HEK293 (cell line): Measurements from ENCODE around the gene BORCS5.

Experiments used
- CTCF ChIA-PET: fragments of 350-600 bp; formaldehyde crosslinking; extraction: SDS; loops from one replicate; lab custom pipeline; 2021; ENCODE audit warnings: antibody characterized with exemption; lab: Yijun Ruan, JAX
- POLR2A ChIA-PET: fragments of 300-600 bp; formaldehyde crosslinking; extraction: SDS; loops from one replicate; lab custom pipeline; 2020; ENCODE audit warnings: antibody characterized with exemption, inconsistent platforms; lab: Yijun Ruan, JAX
- H3K27ac ChIP-seq: fragments of 200-500 bp; sonication (Bioruptor generic); 2 replicates; pipeline ENCODE4 v1.5.1; 2014; ENCODE audit warnings: low read depth, low read length, control low read depth, inconsistent platforms; ENCODE audit errors: extremely low read depth
- H3K36me3 ChIP-seq, 2 experiments: fragments of 200-500 bp in 1 of 2; sonication (Bioruptor generic) in 1 of 2; 1 replicate in 1 of 2; 2 replicates in 1 of 2; pipeline ENCODE4 v1.5.1; 2014 to 2017; ENCODE audit warnings: inconsistent platforms in 2 of 2, low read length in 2 of 2; ENCODE audit not compliant: control insufficient read depth in 2 of 2, insufficient read depth in 1 of 2
- H3K4me1 ChIP-seq: fragments of 200-500 bp; sonication (Bioruptor generic); 2 replicates; pipeline ENCODE4 v1.5.1; 2014; ENCODE audit warnings: mild to moderate bottlenecking, low read length, inconsistent platforms; ENCODE audit not compliant: control insufficient read depth, insufficient read depth
- H3K4me3 ChIP-seq: 2 replicates; pipeline ENCODE4 v1.5.1; 2011; ENCODE audit warnings: low read depth, mild to moderate bottlenecking, control low read depth, low read length, moderate library complexity
- H3K9me3 ChIP-seq: fragments of 200-500 bp; sonication (Bioruptor generic); 2 replicates; pipeline ENCODE4 v1.5.1; 2014; ENCODE audit warnings: low read depth, low read length, inconsistent platforms; ENCODE audit not compliant: control insufficient read depth, insufficient read depth
- KLF8 ChIP-seq: fragments of 450-650 bp; formaldehyde crosslinking; IDR thresholded peaks from 2 replicates; pipeline ENCODE4 v1.5.1; 2016; ENCODE audit warnings: missing biosample characterization, missing genetic modification characterization
- SALL2 ChIP-seq: fragments of 450-650 bp; formaldehyde crosslinking; IDR thresholded peaks from 2 replicates; pipeline ENCODE4 v1.5.0; 2017; ENCODE audit warnings: missing biosample characterization, mild to moderate bottlenecking, missing genetic modification characterization, borderline replicate concordance
- SCRT1 ChIP-seq: fragments of 450-650 bp; formaldehyde crosslinking; IDR thresholded peaks from 2 replicates; pipeline ENCODE4 v1.5.1; 2016; ENCODE audit warnings: missing biosample characterization, missing genetic modification characterization, borderline replicate concordance
- SCRT2 ChIP-seq: fragments of 450-650 bp; formaldehyde crosslinking; IDR thresholded peaks from 2 replicates; pipeline ENCODE4 v1.5.1; 2016; ENCODE audit warnings: missing biosample characterization, missing genetic modification characterization
- TCF7L2 ChIP-seq: IDR thresholded peaks from 2 replicates; pipeline ENCODE4 v1.6.1; 2011; ENCODE audit warnings: low read depth, mild to moderate bottlenecking, inconsistent platforms, low read length, moderate library complexity, borderline replicate concordance
- ZNF121 ChIP-seq: fragments of 450-650 bp; formaldehyde crosslinking; IDR thresholded peaks from 2 replicates; pipeline ENCODE4 v1.5.1; 2016; ENCODE audit warnings: missing biosample characterization, missing genetic modification characterization
- ZNF157 ChIP-seq: fragments of 450-650 bp; formaldehyde crosslinking; IDR thresholded peaks from 2 replicates; pipeline ENCODE4 v1.5.1; 2016; ENCODE audit warnings: missing biosample characterization, missing genetic modification characterization
- ZNF211 ChIP-seq: fragments of 450-650 bp; formaldehyde crosslinking; IDR thresholded peaks from 2 replicates; pipeline ENCODE4 v1.5.1; 2016; ENCODE audit warnings: low read depth, missing biosample characterization, missing genetic modification characterization
- ZNF223 ChIP-seq: fragments of 450-650 bp; formaldehyde crosslinking; IDR thresholded peaks from 2 replicates; pipeline ENCODE4 v1.5.1; 2016; ENCODE audit warnings: missing biosample characterization, missing genetic modification characterization
- ZNF416 ChIP-seq: fragments of 450-650 bp; formaldehyde crosslinking; IDR thresholded peaks from 2 replicates; pipeline ENCODE4 v1.5.1; 2016; ENCODE audit warnings: missing biosample characterization, missing genetic modification characterization
- ZNF558 ChIP-seq: fragments of 450-650 bp; formaldehyde crosslinking; IDR thresholded peaks from 2 replicates; pipeline ENCODE4 v1.5.1; 2016; ENCODE audit warnings: missing biosample characterization, missing genetic modification characterization
- ZNF585B ChIP-seq: fragments of 450-650 bp; formaldehyde crosslinking; IDR thresholded peaks from 2 replicates; pipeline ENCODE4 v1.5.1; 2016; ENCODE audit warnings: missing biosample characterization, missing genetic modification characterization
- ZNF610 ChIP-seq: fragments of 450-650 bp; formaldehyde crosslinking; IDR thresholded peaks from 2 replicates; pipeline ENCODE4 v1.5.1; 2016; ENCODE audit warnings: missing biosample characterization, missing genetic modification characterization, borderline replicate concordance
- ZNF624 ChIP-seq: fragments of 450-650 bp; formaldehyde crosslinking; IDR thresholded peaks from 2 replicates; pipeline ENCODE4 v1.5.1; 2017; ENCODE audit warnings: missing biosample characterization, missing genetic modification characterization
- ZNF626 ChIP-seq: fragments of 450-650 bp; sonication (Bioruptor Pico); formaldehyde crosslinking; IDR thresholded peaks from 2 replicates; pipeline ENCODE4 v1.5.1; 2018; ENCODE audit warnings: missing biosample characterization, missing genetic modification characterization, inconsistent platforms
- ZNF791 ChIP-seq: fragments of 450-650 bp; formaldehyde crosslinking; IDR thresholded peaks from 2 replicates; pipeline ENCODE4 v1.5.1; 2016; ENCODE audit warnings: missing biosample characterization, missing genetic modification characterization
- TF ChIP-seq, protein P1 (sequence below): fragments of 450-650 bp; formaldehyde crosslinking; IDR thresholded peaks from 2 replicates; pipeline ENCODE4 v1.5.1; 2016; ENCODE audit warnings: missing biosample characterization, missing genetic modification characterization
- TF ChIP-seq, protein P2 (sequence below): fragments of 450-650 bp; formaldehyde crosslinking; IDR thresholded peaks from 2 replicates; pipeline ENCODE4 v1.5.1; 2016; ENCODE audit warnings: missing biosample characterization, missing genetic modification characterization
- TF ChIP-seq, protein P3 (sequence below): fragments of 450-650 bp; formaldehyde crosslinking; IDR thresholded peaks from 2 replicates; pipeline ENCODE4 v1.5.1; 2016; ENCODE audit warnings: missing biosample characterization, missing genetic modification characterization
- TF ChIP-seq, protein P4 (sequence below): fragments of 450-650 bp; formaldehyde crosslinking; IDR thresholded peaks from 2 replicates; pipeline ENCODE4 v1.5.1; 2016; ENCODE audit warnings: missing biosample characterization, missing genetic modification characterization

BORCS5 gene

DNA sequence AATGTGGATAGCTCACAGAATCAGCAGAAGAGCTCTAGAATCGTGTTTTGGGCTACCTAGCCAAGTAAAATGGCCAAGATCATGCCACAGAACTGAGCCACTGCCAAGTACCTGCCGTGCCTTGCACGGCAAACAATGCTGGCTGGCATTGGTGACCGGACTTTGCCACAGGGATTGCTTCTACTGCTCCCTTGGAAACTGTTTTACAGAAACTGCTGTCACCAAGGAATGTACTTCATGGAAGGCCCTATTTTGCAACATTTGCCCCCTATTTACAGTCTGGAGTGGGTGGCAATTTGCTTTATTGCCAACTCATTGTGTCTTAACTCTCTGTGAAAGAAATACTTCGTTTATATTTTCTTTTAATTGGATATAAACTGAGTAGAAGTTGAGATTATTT lies 49.0 kb downstream of the BORCS5 start:
- H3K36me3 ChIP-seq: no peaks in the 10 kb centered on the region
- peaks cover 9% of the 10 kb centered on the region; the same call in 1 of the 2 replicates for H3K4me1 ChIP-seq
- H3K4me3 ChIP-seq: no peak overlapping the region
- TF ChIP-seq ZNF626 (tag by site-specific recombination) (no peak), ZNF223 (no peak), ZNF585B (tag by site-specific recombination) (no peak), ZNF558 (tag by site-specific recombination) (no peak), ZNF624 (tag by site-specific recombination) (no peak), KLF8 (tag by site-specific recombination) (no peak), ZNF610 (tag by site-specific recombination) (no peak), ZNF211 (tag by site-specific recombination) (no peak), ZNF416 (no peak), ZNF157 (tag by site-specific recombination) (no peak), ZNF791 (tag by site-specific recombination) (no peak), SALL2 (tag by site-specific recombination) (no peak)
- TF ChIP-seq, protein P1, sequence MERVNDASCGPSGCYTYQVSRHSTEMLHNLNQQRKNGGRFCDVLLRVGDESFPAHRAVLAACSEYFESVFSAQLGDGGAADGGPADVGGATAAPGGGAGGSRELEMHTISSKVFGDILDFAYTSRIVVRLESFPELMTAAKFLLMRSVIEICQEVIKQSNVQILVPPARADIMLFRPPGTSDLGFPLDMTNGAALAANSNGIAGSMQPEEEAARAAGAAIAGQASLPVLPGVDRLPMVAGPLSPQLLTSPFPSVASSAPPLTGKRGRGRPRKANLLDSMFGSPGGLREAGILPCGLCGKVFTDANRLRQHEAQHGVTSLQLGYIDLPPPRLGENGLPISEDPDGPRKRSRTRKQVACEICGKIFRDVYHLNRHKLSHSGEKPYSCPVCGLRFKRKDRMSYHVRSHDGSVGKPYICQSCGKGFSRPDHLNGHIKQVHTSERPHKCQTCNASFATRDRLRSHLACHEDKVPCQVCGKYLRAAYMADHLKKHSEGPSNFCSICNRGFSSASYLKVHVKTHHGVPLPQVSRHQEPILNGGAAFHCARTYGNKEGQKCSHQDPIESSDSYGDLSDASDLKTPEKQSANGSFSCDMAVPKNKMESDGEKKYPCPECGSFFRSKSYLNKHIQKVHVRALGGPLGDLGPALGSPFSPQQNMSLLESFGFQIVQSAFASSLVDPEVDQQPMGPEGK (tag by site-specific recombination): no peak
- TF ChIP-seq, protein P2, sequence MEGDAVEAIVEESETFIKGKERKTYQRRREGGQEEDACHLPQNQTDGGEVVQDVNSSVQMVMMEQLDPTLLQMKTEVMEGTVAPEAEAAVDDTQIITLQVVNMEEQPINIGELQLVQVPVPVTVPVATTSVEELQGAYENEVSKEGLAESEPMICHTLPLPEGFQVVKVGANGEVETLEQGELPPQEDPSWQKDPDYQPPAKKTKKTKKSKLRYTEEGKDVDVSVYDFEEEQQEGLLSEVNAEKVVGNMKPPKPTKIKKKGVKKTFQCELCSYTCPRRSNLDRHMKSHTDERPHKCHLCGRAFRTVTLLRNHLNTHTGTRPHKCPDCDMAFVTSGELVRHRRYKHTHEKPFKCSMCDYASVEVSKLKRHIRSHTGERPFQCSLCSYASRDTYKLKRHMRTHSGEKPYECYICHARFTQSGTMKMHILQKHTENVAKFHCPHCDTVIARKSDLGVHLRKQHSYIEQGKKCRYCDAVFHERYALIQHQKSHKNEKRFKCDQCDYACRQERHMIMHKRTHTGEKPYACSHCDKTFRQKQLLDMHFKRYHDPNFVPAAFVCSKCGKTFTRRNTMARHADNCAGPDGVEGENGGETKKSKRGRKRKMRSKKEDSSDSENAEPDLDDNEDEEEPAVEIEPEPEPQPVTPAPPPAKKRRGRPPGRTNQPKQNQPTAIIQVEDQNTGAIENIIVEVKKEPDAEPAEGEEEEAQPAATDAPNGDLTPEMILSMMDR: no peak
- TF ChIP-seq, protein P3, sequence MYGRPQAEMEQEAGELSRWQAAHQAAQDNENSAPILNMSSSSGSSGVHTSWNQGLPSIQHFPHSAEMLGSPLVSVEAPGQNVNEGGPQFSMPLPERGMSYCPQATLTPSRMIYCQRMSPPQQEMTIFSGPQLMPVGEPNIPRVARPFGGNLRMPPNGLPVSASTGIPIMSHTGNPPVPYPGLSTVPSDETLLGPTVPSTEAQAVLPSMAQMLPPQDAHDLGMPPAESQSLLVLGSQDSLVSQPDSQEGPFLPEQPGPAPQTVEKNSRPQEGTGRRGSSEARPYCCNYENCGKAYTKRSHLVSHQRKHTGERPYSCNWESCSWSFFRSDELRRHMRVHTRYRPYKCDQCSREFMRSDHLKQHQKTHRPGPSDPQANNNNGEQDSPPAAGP (tag by site-specific recombination): no peak
- TF ChIP-seq, protein P4, sequence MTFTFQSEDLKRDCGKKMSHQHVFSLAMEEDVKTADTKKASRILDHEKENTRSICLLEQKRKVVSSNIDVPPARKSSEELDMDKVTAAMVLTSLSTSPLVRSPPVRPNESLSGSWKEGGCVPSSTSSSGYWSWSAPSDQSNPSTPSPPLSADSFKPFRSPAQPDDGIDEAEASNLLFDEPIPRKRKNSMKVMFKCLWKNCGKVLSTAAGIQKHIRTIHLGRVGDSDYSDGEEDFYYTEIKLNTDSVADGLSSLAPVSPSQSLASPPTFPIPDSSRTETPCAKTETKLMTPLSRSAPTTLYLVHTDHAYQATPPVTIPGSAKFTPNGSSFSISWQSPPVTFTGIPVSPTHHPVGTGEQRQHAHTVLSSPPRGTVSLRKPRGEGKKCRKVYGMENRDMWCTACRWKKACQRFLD (tag by site-specific recombination): no peak
- POLR2A ChIA-PET: no interaction called here
- H3K9me3 ChIP-seq: no peaks in the 10 kb centered on the region
- H3K27ac ChIP-seq: no peak overlapping the region
- CTCF ChIA-PET: no interaction called here

DNA sequence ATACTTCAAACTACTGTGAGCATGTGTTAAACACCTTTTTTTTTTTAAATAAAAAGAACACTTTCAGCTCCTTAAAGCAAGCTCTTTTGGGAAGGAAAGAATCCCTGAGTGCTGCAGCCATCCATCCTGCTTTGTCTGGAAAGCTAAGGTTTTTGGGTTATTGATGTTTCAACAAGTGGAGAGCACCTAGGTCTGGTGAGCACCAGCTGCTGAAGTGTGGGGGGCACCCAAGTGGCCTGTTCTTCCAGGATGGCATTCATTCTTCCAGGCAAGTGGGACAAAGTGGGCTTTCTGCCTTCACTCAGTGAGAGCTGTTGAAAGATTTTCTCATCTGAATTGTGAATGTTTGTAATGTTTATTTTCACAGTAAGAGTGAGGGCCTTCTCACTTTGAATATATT lies 49.9 kb downstream of the BORCS5 start:
- Histone ChIP-seq H3K9me3 (no peaks in the 10 kb centered on the region), H3K4me1 (peaks cover 9% of the 10 kb centered on the region; the same call in 1 of the 2 replicates), H3K27ac (no peak overlapping the region), H3K36me3 (no peaks in the 10 kb centered on the region), H3K4me3 (no peak overlapping the region)
- CTCF ChIA-PET: interaction anchor here (0.7 kb wide), 1 partner anchor 281 kb away, joined by 3 read pairs; no protein-coding TSS in a partner anchor
- TF ChIP-seq TCF7L2 (no peak), SCRT2 (tag by site-specific recombination) (peak; percentile 60; the same call in 1 of the 2 replicates), SCRT1 (0 out of 2 replicates have a peak, but pooled peaks have one; percentile 51), ZNF121 (tag by site-specific recombination) (no peak)
- POLR2A ChIA-PET: no interaction called here
